Measurements from ENCODE around the gene ARMC9.

Gene ARMC9

DNA sequence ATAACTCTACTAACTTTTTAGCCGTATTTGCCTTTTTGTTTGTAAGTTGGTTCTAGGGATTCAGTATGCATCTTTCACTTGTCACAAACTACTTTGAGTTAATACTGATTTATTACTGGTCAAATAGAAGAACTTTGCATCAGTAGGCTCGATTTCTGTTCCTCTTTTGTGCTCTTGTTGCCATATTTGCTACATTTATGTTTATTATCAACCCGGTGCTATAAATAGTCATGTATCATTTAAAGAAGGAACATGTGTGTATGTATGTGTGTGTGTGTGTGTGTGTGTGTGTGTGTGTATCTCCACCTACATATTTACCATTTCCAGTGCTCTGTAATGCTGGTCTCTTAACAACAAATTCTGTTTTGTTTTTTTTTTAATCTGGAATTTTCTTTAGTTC lies 117.5 kb downstream of the ARMC9 start:
- DNase-seq (ENCODE audit: low read depth) = no peak

DNA sequence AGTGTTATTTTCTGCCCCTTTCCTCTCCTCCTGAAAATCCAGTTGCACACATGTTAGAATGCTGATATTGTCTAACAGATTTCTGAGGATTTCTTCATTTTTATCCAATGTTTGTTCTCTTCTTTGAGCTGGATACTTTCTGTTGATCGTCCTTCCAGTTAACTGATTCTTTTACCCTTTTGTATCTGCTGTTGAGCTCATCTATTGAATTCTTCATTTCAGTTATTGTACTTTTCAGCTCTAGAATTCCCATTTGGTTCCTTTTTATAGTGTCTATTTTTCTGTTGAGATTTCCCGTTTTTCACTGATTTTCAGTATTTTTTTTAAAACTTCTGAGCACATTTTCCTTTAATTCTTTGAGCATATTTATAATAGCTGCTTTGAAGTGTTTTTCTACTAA lies 119.1 kb downstream of the ARMC9 start:
- DNase-seq (ENCODE audit: low read depth) = no peak

DNA sequence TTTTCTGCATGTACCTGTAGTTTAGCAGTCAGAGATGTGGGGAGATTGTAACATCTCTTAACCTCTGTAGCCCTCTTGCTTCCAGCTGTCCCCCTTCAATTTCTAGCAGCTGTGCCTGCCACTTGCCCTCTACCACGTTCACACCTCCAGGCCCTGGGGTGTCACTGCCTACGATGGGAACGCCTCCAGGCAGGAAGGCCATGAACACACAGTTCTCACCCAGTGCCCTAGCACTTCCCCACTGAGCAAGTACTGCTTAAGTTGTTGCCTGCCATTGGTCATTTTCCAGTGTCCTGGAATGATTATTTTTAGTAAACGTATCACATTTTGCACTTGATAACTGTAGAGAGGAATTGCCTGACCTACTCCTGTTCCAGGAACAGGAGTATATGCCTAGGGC lies 120.0 kb downstream of the ARMC9 start:
- no peak for DNase-seq (ENCODE audit: low read depth)

DNA sequence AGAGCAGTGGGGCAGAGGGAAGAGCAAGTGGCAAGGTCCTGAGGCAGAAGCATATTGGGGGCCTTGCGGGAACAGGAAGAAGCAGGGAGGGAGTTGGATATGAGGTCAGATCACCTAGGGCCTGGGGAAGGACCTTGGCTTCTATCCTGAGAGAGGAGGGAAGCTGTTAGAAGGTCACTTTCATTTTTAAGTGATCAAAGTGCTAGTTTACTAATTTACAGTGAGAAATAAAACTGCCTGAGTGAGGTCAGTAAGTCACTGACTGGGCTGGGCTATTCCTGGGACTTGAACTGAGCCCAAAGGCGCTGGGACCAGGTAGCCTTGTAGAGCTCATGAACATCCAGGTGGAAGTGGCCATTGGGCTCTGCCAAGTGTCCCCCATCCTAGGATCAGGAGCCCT lies 120.5 kb downstream of the ARMC9 start:
- no peak for DNase-seq (ENCODE audit: low read depth)

DNA sequence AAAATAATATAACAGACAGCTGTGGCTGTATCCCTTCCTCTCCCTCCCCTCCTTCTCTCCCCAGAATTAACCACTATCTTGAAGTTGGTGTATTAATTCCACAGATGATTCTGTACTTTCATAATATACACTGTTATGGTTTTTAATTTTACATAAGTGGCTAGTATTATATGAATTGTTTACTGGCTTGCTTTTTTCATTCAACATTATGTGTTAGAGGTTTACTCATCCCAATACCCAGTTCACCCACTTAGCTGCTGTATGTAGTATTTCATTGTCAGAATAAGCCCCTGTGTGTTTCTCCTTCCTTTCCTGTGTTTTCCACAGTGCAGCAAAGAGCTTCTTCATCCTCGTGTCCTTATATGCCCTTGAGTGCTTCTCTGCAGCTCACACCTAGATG lies 121.4 kb downstream of the ARMC9 start:
- DNase-seq (ENCODE audit: low read depth) = no peak

DNA sequence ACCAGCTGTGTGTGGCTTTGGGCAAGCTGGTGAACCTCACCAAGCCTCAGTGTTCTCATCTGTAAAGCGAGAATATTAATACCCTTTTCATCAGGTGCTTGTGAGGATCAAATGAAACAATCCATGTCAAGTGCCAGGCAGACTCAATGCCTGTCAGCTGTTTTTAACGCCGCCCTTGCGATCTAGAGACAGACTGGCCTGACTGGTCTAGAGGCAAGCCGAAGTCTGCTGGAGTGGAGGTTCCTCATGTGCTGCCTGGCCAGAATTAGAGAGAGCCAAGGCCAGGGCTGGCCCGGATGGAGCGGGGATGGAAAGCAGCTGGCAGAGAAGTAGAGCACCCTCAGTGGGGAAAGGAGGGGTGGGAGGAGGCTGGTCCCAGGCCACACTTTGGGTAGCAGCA lies 122.6 kb downstream of the ARMC9 start:
- no peak for DNase-seq (ENCODE audit: low read depth)

DNA sequence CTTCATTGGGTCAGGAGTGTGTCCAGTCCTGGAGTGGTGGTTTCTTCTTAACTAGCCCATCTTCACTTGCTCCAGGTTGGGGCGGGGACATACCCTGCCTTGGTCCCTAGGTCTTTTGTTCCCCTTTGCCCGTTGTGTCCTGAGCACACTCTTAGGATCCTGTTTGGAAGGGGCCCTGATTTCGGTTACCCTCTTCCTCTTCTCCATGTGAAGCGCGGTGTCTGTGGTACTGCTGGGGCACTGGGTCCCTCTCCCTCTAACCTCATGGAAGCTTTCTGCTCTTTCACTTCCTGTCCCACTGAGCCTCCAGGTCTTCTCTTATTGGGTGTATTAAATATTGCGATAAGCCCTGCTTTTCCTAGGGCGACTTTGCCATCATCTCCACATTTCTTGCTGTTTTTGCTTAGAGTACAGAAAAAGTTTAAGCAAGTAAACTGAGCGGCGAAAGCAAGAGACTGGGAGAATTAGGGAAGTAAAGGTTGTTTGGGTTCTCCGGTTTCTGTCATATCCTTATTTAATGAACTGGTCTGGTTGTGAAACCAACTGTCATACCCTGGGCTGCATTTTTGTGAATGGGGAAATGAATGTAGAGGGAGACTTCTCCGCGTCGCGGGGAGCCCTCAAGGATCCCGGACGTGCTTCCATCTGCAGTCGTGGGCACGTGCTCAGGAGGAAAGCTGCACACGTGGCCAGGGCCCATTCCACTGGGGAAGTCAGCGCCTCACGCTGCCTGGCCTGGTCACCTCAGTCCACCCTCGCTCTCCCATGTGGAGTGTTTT lies 123.3 kb downstream of the ARMC9 start:
- no peak for DNase-seq (ENCODE audit: low read depth)

DNA sequence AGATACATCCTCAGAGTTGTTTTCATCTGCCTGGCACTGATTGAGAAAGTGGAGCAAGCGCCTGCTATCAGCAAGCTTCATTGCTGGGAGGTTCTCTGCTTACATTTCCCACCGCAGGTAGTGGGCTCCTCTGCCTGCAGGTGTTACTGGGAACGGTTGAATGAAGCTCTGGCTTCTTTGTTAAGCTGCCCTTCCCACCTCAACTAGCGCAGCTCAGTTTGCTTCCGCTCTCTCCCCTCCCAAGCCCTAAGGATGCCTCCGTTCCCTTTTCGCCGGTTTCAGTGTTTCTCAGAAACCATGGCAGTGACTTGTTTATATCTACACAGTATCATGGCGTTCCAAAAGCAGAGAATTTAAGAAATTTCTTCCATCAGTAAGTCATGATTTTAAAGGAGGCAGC lies 124.9 kb downstream of the ARMC9 start:
- DNase-seq (ENCODE audit: low read depth) = no peak

DNA sequence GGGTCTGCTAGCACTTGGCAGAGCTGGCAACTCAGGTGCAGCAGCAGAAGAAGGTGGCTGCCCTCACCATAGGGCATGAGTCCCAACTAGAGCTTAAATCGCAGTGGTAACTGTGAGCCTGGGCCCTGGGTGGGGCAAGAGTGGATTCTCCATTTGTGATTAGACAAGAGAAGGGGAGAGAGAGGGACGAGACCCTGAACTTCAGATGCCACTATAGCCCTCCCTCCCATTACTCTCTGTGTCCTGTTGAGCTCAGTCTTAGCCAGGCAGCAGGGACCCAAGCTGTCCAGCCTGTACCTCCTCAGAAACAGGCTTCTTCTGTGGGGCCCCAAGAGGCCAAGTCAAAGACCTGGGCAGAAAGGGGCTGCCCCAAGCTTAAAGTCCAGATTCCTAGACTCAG lies 127.4 kb downstream of the ARMC9 start:
- no peak for DNase-seq (ENCODE audit: low read depth)

DNA sequence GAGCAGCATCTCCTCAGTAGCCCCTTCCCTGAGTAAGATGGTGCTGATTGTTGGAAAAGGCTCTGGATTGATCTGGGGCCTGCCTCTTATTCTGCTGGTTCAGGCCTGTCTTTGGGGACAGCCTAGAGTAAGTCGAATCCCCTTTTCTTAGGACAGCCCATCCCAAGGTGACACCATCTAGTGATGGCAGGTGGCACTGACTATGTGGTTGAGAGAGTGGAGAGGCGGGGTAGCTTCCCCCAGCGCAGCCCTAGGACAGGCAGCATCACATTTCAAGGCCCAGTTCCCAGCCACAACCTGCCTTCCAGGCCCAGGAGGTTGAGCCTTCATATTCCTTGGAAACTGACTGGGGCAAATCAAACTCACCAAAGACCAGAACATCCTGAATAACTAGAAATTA lies 128.0 kb downstream of the ARMC9 start:
- no peak for DNase-seq (ENCODE audit: low read depth)

DNA sequence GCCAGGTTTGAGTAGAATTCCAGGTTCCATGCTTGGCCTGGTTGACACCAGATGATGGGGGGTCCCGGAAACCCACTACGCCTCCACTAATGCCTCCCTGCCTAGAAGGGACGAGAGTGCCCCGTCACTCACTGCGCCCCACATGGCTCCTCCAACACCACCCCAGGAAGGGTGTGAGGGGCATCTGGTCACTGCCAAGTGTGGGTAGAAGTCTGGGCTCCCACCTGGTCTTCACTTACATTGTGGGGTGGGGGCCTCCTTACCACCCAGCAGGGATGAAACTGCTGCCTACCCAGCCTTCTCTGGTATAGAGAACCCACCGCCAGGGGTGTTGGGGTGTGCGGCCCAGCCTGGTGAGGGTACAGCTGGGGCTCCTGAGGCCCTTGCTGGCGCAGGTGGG lies 131.9 kb downstream of the ARMC9 start:
- DNase-seq (ENCODE audit: low read depth) = no peak

DNA sequence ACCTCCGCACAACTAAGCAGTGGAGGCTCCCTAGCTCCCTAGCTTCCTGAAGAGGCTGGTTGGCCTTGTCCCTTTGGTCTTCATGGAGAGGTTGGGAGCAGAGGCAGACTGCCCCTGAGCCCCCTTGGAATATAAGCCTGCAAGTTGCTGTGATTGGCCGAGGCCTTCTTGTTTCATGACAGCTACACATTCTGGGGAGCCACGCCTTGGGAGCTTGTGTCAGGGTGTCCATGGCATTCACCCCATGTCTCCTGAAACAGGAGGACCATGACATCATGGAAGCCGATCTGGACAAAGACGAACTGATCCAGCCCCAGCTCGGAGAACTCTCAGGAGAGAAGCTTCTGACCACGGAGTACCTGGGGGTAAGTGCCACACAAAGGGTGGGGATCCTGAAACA lies 133.1 kb downstream of the ARMC9 start:
- no peak for DNase-seq (ENCODE audit: low read depth)

DNA sequence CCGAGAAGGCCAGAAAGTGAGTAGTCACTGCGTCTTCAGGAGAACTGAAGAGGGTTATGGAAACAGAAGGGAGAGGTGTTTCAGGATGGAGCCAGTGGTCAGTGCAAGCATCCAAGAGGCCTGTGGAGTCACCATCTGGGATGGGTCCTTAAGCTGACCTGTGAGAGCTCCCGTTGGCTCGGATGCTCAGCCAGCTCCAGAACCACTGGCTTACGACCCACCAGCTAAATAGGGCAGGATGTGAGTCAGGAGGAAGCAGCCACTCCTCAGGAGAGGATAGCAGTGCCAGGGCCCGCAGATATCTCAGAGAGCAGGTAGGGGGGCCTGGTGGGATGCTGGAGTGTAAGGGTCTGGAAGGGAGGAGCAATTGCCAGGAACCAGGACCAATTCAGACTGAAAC lies 134.0 kb downstream of the ARMC9 start:
- no peak for DNase-seq (ENCODE audit: low read depth)

DNA sequence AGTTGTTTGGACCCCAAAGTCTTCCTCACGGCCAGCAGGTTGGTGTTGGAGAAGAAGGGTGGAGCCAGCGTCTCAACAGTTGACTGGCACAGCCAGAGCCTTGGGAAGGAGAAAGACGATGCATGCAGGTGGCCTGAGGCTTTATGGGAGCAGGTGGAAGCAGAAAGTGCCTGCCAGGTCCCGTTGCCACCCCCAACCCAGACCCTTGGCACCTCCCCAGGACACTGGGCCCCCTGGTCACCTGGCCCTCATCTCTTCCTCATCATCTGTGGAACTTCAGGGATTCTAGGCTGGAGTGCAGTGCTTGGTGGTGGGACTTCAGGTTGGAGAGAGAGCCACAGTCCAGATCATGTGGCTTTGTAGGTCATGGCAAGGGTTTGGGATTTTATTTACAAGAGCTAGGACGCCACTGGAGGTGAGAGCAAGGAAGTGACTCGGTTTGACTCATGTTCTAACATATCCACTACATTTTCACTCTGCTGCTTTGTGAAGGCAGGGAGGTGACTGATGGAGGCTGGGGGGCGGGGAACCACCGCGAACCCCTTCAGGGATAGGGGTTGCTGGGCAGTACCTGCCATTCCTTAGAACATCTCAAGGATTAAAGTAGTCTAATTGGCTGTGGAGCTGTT lies 134.6 kb downstream of the ARMC9 start:
- no peak for DNase-seq (ENCODE audit: low read depth)

DNA sequence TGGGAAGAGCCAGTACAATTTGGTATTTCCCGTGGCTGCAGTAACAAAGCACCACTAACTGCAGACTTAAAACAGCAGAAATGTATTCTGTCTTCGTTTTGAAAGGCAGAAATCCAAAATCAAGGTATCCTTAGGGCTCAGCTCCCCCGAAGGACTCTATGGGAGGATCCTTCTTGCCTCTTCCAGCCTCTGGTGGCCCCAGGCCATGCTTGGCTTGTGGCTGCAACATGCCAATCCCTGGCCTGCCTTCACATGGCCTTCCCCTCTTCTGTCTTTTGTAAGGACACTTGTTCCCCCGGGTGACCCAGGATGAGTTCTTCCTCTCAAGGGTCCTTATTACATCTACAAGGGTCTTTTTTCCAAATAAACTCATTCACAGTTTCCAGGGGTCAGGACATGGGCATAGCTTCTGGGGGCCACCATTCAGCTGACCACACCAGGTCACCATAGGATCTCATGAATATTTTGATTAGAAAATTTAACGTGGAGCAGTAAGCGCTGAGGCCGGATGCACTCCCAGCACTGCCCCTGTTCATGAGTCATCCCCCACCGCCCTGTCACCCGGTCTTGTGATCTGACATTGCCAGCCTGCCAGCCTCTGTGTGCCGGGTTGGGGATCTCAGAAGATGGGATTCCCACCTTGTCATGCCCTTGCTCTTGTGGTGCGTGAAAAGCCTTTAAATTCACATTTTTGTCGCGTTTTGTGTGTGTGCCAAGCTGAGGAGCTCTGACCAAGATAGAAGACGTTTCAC lies 135.9 kb downstream of the ARMC9 start:
- no peak for DNase-seq (ENCODE audit: low read depth)

DNA sequence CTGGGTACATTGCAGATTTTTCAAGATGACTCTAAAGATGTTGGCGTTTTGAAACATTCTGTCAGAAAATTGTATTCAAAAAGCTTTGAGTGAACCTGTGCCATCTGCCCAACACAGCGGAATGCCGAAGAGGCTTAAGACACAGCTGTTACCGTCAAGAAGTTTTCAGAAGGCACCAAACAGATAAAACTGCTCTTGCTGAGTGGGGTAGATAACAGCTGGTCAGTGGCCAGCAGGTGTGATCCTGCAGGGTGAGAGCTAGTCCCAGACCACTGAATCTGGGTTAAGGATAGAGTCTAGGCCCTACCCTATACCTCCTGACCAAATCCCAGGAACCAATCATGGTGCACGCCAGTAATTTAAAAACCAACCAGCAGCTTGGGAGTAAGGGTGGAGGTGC lies 136.6 kb downstream of the ARMC9 start:
- DNase-seq (ENCODE audit: low read depth) = no peak

DNA sequence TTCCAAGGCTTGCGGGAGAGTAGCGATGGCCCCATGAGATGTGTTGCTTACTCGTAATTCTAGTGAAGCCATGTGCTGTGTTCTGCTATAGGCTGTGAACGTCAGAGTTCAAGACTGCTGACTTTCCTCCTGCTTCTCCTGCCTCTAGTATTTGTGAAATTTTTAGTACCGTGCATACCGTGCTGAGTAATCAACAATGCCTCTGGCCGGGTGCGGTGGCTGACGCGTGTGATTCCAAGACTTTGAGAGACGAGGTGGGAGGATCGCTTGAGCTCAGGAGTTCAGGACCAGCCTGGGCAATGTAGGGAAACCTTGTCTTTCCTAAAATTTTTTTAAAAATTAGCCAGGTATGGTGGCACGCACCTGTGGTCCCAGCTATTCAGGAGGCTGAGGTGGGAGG lies 137.2 kb downstream of the ARMC9 start:
- no peak for DNase-seq (ENCODE audit: low read depth)

DNA sequence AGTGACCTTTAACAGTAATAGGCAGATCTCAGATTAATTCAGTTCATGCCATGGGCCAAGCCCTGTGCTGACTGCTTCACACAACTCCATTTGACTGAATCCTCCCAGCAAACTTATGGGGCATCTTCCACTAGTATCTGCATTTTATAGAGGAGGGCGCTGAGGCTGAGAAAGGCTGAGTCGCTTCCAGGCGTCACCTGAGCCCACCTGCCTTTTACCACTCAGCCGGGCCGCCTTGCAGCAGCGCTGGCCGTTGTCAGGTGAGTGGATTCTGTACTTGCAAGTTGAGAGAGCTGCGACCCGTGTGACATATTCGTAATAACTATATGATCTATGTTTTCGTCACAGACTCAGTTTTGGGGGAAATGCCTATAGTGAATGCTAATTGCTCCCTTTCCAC lies 137.8 kb downstream of the ARMC9 start:
- DNase-seq (ENCODE audit: low read depth) = no peak

DNA sequence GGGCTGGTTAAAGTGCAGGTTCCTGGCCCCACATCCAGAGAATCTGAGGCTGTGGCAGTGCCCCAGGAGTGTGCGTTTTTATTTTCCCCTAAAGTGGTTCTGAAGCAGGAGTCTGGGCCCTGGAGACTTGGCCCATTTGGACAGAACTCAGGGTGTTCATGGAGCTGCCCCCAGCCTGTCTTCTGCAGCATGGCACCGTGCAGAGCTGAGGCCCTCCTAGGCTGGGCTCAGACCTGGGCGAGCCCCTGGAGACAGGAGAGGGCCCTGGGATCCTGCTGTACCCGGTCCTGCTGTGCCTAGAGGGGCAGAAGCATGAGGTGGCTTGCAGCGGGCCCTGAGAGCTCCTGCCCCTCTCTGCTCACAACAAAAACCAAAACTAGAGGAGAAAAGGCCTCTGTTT lies 138.3 kb downstream of the ARMC9 start:
- DNase-seq (ENCODE audit: low read depth) = no peak

DNA sequence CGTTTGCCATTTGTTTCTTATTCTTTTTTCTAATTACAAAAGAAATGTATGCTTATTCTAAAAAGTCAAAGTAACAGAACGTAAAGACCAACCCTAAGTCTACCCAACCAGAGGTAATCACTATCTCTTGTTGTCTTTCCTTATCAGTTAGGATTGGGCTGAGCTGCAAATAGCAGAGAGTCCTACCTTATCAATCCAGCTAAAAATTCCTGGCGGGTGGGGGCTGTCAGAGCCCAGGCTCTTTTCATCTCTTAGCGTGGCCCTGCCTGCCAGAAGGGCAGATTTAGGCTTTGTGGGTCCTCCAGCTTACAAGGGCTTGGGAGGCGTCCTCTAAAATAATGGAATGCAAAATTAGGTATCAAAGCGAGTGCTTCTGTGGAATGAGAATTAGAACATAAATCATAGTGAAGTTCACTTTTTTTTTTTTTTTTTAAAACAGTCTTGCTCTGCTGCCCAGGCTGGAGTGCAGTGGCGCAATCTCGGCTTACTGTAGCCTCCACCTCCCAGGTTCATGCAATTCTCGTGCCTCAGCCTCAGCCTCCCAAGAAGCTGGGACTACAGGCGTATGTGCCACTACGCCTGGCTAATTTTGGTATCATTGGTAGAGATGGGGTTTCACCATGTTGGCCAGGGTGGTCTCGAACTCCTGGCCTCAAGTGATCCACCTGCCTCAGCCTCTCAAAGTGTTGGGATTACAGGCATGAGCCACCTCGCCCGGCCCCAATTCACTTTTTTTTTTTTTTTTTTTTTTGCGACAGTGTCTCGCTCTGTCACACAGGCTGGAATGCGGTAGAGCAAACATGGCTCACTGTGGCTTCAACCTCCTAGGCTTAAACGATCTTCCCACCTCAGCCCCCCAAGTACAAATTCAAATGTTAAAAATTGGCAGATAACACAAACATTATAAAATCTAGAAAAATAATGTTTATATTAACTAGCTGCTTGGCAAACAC lies 139.7 kb downstream of the ARMC9 start:
- DNase-seq (ENCODE audit: low read depth) = no peak

DNA sequence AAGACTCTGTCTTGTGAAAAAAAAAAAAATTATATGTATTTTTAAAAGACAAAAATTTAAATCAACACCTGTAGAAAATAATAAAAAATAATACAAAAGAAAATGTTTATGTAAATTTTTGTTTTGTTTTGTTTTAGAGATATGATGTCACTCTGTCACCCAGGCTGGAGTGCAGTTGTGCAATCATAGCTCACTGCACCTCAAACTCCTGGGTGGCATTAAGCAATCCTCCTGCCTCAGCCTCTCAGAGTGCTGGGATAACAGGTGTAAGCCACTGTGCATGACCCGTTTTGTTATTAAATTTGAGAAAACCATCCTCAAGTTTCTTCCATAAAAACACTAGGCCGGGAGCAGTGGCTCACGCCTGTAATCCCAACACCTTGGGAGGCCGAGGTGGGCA lies 140.9 kb downstream of the ARMC9 start:
- no peak for DNase-seq (ENCODE audit: low read depth)

DNA sequence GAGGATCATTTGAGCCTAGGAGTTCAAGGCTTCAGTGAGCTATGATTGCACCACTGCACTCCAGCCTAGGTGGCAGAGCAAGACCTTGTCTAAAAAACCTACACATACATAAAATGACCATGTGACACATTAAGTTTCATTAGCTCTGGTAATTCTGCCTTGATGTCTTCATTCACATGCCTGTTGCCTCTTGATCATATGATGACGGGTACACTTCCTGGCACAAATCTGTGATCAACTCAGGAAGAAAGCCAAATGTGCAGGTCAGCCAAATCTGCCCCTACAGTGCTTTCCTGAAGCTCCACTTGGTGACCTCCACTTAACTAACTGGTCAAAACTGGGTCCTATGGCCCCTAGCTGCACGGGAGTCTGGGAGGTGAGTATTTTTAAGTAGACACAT lies 142.7 kb downstream of the ARMC9 start:
- no peak for DNase-seq (ENCODE audit: low read depth)

All from CMK (cell line).